HG03442 (cell line): ENCODE measurements around the gene PPP1R1A.

ENCODE experiments used
- ATAC-seq: cut with Tn5 transposase; IDR thresholded peaks from one replicate; pipeline ENCODE4 v1.9.1; 2021; ENCODE audit warnings: mild to moderate bottlenecking, moderate library complexity; ENCODE audit not compliant: unreplicated experiment

Gene PPP1R1A

GRCh38 chr12:54538136-54538700, 50.2 kb downstream of the PPP1R1A start:
- ATAC-seq = no peak

GRCh38 chr12:54535474-54535873, 53.0 kb downstream of the PPP1R1A start:
- ATAC-seq = no peak

DNA sequence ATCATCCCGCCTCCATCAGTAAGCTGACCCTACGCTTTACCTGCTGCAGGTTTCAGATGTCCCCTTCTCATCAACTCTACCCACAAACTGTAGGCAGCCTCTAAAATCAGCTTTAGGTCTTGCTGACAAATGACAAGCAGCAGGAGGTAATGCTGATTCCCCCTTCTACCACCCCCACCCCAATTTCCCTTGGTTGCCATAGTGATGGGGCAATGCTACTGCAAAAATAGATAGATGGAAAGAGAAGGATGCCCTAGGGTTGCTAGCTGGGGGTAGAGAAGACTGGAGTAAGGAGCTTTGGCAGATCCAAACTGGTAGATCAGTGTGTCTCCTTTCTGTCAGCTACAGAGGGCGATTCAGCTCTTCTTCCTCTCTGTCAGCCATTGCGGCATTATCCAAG, 58.9 kb downstream of the PPP1R1A start:
- ATAC-seq = no peak
